Activated gamma-delta T cell treated with Interleukin-2 at 50 U/mL for 16 hours (primary cell): Measurements from ENCODE around the gene TRIM71.
"Not testable (repeated sequence)": the region's sequence is repeated elsewhere in the genome, so short reads cannot be mapped to it uniquely, and the experiment has no call there.

Experiments used
- DNase-seq: peaks from one replicate; pipeline ENCODE4 v3.0.0-alpha.2; 2020

Gene TRIM71

GRCh38 chr3:32820430-32820829 is 2.6 kb downstream of the TRIM71 start:
- DNase-seq: no peak

GRCh38 chr3:32820971-32821685 is 3.3 kb downstream of the TRIM71 start:
- no peak for DNase-seq

- no peak for DNase-seq
Observed at GRCh38 chr3:32821686-32822296, 4.0 kb downstream of the TRIM71 start.

- DNase-seq: no peak
Observed at GRCh38 chr3:32822609-32823498, 5.1 kb downstream of the TRIM71 start.

GRCh38 chr3:32823641-32824184 is 5.9 kb downstream of the TRIM71 start:
- DNase-seq: not testable (repeated sequence)

- DNase-seq: no peak
Observed at GRCh38 chr3:32825601-32826375, 8.0 kb downstream of the TRIM71 start.

- no peak for DNase-seq
Observed at GRCh38 chr3:32831062-32831461, 13.3 kb downstream of the TRIM71 start.

- DNase-seq: no peak
Observed at GRCh38 chr3:32831791-32832190, 14.0 kb downstream of the TRIM71 start.

- DNase-seq: no peak
Observed at GRCh38 chr3:32832193-32832592, 14.4 kb downstream of the TRIM71 start.

- no peak for DNase-seq
Observed at GRCh38 chr3:32835049-32835371, 17.2 kb downstream of the TRIM71 start.

GRCh38 chr3:32835961-32836360 is 18.2 kb downstream of the TRIM71 start:
- DNase-seq: no peak

- DNase-seq: no peak
Observed at GRCh38 chr3:32836601-32837000, 18.8 kb downstream of the TRIM71 start.

- DNase-seq: no peak
Observed at GRCh38 chr3:32837366-32837765, 19.6 kb downstream of the TRIM71 start.

GRCh38 chr3:32837789-32838188 is 20.0 kb downstream of the TRIM71 start:
- no peak for DNase-seq

GRCh38 chr3:32839714-32840085 is 21.9 kb downstream of the TRIM71 start:
- no peak for DNase-seq

- no peak for DNase-seq
Observed at GRCh38 chr3:32840086-32840841, 22.5 kb downstream of the TRIM71 start.

GRCh38 chr3:32841341-32841740 is 23.5 kb downstream of the TRIM71 start:
- DNase-seq: no peak

- DNase-seq: no peak
Observed at GRCh38 chr3:32841867-32842470, 24.2 kb downstream of the TRIM71 start.

- no peak for DNase-seq
Observed at GRCh38 chr3:32842531-32842931, 24.7 kb downstream of the TRIM71 start.

GRCh38 chr3:32842987-32843386 is 25.2 kb downstream of the TRIM71 start:
- DNase-seq: no peak

GRCh38 chr3:32843510-32844321 is 25.9 kb downstream of the TRIM71 start:
- no peak for DNase-seq
